GM20000 (cell line): ENCODE data around the gene INTU.
"Not testable (repeated sequence)": the region's sequence is repeated elsewhere in the genome, so short reads cannot be mapped to it uniquely, and the experiment has no call there.

Experiments used
- DNase-seq: peaks from one replicate; pipeline ENCODE4 v3.0.0; 2012; ENCODE audit warnings: low spot score
- TF ChIP-seq, protein P1 (sequence below): IDR thresholded peaks from 2 replicates; pipeline ENCODE4 v1.5.1; 2012; ENCODE audit warnings: mild to moderate bottlenecking, control low read depth; ENCODE audit errors: extremely low read depth, missing control alignments

The INTU gene

DNA sequence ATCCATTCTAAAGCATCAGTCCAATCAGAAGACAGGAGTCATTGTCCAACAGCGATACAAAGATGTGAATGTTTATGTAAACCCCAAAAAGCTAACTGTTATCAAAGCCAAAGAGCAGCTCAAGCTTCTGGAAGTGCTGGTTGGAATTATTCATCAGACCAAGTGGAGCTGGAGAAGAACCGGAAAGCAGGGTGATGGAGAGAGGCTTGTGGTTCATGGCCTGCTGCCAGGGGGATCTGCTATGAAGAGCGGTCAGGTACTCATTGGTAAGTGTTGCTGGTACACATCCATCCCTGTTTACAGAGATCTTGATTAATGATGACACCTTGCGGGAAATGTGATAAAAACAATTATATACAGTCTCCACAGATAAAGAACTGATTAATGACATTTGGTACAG, 11.0 kb downstream of the INTU start:
- no peak for DNase-seq
- TF ChIP-seq, protein P1, sequence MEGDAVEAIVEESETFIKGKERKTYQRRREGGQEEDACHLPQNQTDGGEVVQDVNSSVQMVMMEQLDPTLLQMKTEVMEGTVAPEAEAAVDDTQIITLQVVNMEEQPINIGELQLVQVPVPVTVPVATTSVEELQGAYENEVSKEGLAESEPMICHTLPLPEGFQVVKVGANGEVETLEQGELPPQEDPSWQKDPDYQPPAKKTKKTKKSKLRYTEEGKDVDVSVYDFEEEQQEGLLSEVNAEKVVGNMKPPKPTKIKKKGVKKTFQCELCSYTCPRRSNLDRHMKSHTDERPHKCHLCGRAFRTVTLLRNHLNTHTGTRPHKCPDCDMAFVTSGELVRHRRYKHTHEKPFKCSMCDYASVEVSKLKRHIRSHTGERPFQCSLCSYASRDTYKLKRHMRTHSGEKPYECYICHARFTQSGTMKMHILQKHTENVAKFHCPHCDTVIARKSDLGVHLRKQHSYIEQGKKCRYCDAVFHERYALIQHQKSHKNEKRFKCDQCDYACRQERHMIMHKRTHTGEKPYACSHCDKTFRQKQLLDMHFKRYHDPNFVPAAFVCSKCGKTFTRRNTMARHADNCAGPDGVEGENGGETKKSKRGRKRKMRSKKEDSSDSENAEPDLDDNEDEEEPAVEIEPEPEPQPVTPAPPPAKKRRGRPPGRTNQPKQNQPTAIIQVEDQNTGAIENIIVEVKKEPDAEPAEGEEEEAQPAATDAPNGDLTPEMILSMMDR, result no peak

DNA sequence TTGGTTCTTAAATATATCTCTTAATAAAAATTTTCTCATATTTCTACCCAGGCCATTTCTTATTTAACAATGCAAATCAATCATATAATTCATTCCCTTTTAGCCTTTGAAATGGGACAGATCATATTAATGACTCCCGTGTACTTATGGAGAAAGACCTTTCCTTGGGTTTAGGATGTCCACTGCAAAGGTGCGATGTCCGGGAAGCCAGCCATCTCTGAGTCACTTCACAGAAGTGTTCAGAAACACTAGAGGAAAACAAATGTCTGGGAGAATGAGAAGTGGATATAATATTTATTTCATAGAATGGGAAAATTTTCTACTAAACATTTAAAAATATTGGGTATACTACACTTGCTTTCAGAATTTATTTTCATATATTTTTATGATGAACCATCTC, 15.3 kb downstream of the INTU start:
- no peak for DNase-seq
- TF ChIP-seq, protein P1, result no peak

DNA sequence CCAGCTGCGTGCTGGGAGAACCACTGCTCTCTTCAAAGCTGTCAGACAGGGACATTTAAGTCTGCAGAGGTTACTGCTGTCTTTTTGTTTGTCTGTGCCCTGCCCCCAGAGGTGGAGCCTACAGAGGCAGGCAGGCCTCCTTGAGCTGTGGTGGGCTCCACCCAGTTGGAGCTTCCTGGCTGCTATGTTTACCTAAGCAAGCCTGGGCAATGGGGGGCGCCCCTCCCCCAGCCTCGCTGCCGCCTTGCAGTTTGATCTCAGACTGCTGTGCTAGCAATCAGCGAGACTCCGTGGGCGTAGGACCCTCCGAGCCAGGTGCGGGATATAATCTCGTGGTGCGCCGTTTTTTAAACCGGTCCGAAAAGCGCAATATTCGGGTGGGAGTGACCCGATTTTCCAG, 22.8 kb downstream of the INTU start:
- not testable (repeated sequence) for DNase-seq

DNA sequence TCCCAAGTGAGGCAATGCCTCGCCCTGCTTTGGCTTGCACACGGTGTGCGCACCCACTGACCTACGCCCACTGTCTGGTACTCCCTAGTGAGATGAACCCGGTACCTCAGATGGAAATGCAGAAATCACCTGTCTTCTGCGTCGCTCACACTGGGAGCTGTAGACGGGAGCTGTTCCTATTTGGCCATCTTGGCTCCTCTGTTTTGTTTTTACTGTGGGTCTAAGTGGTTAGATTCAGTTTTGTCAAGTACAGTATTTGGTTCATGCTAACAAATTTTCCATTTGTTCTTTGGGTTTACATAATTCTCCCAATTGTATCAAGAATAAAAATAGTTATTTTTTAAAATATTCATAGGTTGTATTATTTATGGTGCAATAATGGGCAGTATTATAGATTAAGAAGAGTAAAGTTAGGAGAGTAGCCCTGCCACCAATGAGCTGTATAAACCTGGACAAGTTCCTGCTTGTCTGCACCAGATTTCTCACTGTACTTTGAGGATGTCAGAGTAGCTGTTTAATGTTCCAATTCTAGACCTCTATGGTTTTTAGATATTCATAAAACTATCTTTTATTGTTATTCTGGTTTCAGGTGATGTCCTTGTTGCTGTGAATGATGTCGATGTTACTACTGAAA, 23.4 kb downstream of the INTU start:
- DNase-seq, result no peak
- TF ChIP-seq, protein P1, result no peak

DNA sequence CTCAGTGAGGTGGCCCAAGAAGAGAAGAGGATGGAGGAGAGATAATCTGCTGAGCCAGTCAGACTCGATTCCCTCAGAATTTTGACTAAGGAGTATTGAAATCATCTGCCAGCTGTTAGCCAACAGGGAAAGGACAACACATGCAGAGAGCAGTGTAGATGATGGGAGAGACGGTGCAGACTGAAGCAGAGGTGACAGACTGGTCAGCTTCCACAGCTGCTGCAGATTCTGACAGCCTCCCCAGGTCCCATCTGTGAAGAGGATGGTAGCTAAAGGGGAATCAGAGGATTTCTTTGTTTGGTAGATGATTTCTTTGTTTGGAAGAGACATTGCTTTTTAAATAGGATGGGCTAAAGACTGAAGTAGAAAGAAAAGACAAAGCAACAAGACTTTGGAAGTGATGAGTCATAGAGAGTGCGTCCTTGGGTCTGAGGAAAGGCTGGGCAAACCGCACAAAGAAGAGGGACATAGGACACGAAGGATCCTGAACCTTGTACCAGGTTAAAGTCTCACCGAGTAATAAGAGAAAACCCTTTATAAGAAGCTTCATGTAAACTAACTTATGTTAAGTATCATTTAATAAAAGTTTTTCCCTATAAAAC, 27.6 kb downstream of the INTU start:
- TF ChIP-seq, protein P1, result no peak

DNA sequence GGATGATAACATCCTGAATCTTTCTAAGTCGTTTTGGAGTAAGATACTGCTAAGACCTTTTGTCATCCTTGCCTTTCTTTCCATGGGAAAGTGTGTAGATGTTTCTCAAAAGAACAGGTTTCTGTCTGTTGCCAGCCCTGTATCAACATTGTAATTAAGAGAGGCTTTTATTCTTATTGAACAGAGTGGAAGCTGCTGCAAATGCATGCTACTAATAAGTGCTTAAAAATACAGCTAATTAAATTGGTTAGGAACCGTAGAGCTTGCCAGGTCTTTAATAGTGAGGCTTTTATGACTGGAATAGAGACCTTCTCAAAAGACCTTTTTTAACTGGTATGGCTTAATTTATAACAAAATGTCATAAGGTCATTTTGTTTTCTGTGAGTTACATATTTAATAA, 34.4 kb downstream of the INTU start:
- DNase-seq, result no peak
- TF ChIP-seq, protein P1, result no peak

More for the DNA sequence above, 27.6 kb downstream of the INTU start:
- DNase-seq, result no peak

DNA sequence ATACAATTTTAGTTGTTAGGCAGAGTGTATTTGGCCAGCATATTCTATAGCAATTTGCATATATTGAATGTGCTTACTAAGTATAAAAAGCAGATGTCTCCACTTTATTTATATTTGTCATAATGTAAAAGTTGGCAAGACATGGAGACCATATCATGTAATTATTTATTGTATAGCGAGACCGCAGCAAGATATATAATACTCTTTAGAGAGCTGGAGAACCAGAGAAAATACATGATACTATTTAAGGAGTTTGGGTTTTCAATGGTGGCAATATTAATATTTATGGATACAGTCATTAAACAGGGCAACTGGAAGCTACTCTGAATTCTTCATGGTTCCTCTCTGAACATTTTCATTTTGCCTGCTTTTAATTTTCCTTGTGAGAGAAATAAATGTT, 35.0 kb downstream of the INTU start:
- TF ChIP-seq, protein P1, result no peak
- DNase-seq, result no peak

DNA sequence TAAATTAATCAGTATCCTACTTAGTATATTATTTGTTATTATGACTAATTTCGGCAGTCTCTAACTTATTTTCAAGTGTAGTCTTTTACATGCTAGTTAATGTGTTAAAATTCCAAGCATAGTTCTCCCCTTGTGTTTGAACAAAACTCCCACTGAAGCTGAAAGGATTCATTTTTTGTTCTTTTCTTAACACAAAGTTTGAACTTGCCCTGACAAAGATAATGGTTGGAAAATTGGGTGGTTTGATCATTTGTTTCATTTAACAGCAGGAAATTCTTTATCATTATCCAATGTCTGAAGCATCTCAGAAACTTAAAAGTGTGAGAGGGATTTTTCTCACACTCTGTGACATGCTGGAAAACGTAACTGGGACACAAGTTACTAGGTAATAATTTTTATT, 36.0 kb downstream of the INTU start:
- TF ChIP-seq, protein P1, result no peak
- no peak for DNase-seq
